Retinal pigment epithelial cell (primary cell): ENCODE measurements around the gene NUAK1.

Experiments
- DNase-seq: peaks from one replicate; pipeline ENCODE4 v3.0.0-alpha.2; 2010; ENCODE audit warnings: low read depth
- H3K4me3 ChIP-seq: 2 replicates; pipeline ENCODE4 v1.5.1; 2011; ENCODE audit warnings: mild to moderate bottlenecking, low read length, control low read depth, moderate library complexity
- CTCF ChIP-seq: conservative IDR thresholded peaks from 2 replicates; pipeline ENCODE4 v1.5.1; 2011; ENCODE audit warnings: low read depth, low read length, control low read depth, inconsistent platforms

The NUAK1 gene

GRCh38 chr12:106039646-106040404 is 98.9 kb downstream of the NUAK1 start:
- no peak overlapping the region for H3K4me3 ChIP-seq
- TF ChIP-seq CTCF: no peak
- DNase-seq: no peak

GRCh38 chr12:106039242-106039641 is 99.5 kb downstream of the NUAK1 start:
- H3K4me3 ChIP-seq: no peak overlapping the region
- no peak for DNase-seq
- TF ChIP-seq CTCF: no peak

GRCh38 chr12:106037524-106038298 is 101.0 kb downstream of the NUAK1 start:
- DNase-seq: no peak
- TF ChIP-seq CTCF: no peak
- H3K4me3 ChIP-seq: no peak overlapping the region

- no peak for TF ChIP-seq CTCF
- DNase-seq: no peak
- H3K4me3 ChIP-seq: no peak overlapping the region
These were observed 103.3 kb downstream of the NUAK1 start for GRCh38 chr12:106035421-106035820.

- no peak for DNase-seq
- no peak overlapping the region for H3K4me3 ChIP-seq
- TF ChIP-seq CTCF: no peak
These were observed 104.4 kb downstream of the NUAK1 start for GRCh38 chr12:106034316-106034715.

- H3K4me3 ChIP-seq: no peak overlapping the region
- TF ChIP-seq CTCF: no peak
- no peak for DNase-seq
These were observed 105.5 kb downstream of the NUAK1 start for GRCh38 chr12:106033161-106033675.
